A549 (cell line): ENCODE results near the gene CLNS1A.

Experiments
- CBX2 ChIP-seq: fragments of 200-600 bp; sonication (generic); IDR thresholded peaks from 2 replicates; pipeline ENCODE4 v1.6.1; 2016; ENCODE audit warnings: low read depth, mild to moderate bottlenecking, borderline replicate concordance
- CHD2 ChIP-seq: fragments of 150-350 bp; IDR thresholded peaks from 2 replicates; pipeline ENCODE4 v1.6.1; 2014; ENCODE audit warnings: low read length; ENCODE audit not compliant: partially characterized antibody
- CTCF ChIP-seq: fragments of >200 bp; sonication (Bioruptor Twin); formaldehyde crosslinking; IDR thresholded peaks from 3 replicates; pipeline ENCODE4 v1.5.1; 2016
- POLR2A ChIP-seq: IDR thresholded peaks from 2 replicates; pipeline ENCODE4 v1.6.1; 2012; ENCODE audit warnings: mild to moderate bottlenecking, low read length
- REST ChIP-seq: fragments of 200-600 bp; sonication (generic); IDR thresholded peaks from 2 replicates; pipeline ENCODE4 v1.6.1; 2016; ENCODE audit warnings: antibody characterized with exemption, mild to moderate bottlenecking, moderate library complexity
- SMC3 ChIP-seq: fragments of >200 bp; sonication (Bioruptor Twin); formaldehyde crosslinking; IDR thresholded peaks from 3 replicates; pipeline ENCODE4 v1.6.1; 2018; ENCODE audit warnings: inconsistent platforms

DNA sequence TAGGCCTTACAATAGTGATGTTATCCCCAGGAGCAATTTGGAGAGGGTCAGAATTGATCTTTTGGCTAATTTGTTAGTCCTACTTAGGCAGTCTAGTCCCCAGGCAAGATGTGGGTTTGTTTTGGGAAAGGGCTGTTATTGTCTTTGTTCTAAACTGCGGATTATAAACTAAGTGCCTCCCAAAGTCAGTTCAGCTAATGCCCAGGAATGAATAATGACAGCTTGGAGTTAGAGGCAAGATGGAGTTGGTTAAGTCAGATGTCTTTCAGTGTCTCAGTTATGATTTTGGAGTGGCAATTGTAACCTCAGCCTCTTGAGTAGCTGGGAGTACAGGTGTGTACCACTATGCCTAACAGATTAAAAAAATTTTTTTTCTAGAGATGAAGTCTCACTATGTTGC, 7.3 kb upstream of the CLNS1A start:
- TF ChIP-seq POLR2A (no peak), SMC3 (no peak), CTCF (no peak), REST (no peak), CBX2 (no peak), CHD2 (no peak)
